Measurements from ENCODE around the gene LIN37.

The LIN37 gene, protein sequence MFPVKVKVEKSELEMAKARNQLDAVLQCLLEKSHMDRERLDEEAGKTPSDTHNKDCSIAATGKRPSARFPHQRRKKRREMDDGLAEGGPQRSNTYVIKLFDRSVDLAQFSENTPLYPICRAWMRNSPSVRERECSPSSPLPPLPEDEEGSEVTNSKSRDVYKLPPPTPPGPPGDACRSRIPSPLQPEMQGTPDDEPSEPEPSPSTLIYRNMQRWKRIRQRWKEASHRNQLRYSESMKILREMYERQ

DNA sequence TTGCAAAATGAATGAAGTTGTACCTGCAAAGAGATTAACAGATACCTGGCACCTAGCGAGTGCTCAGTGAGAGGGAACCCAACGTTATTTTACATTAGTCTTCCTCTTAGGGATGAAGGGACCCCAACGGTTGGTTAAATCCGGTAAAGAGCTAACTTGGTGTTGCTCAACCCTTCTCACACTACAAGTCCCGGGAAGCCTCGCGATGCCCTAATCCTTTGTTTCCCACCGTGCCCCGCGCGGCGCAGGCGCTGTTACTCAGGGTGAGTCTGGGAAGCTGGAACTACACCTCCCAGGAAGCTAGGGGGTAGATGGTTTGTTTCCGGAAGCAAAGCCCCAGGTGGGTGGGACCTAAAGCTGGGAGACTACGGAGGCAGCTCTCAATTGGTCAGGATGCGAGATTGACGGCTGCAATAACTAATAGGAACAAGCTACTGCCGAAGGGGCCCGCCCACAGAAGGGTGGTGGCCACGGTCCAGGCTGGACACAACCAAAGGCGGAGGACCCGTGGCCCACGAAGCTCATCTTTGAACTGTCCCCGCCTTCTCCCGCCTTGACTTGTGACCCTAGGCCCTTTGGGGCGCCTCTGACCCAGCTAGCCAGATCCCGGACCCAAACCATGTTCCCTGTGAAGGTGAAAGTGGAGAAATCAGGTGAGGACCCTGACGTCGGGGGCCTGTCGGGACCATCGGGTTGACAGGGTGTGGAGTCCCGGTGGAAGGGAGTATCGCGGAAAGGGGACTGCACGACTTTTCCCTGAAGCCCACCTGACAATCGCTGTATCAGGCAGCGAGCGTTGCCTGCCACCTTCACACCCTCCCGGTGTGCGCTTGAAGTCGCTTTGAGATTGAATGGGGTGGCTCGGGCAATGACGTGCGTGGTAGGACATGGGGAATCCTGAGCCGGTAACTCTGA is at the start of gene LIN37:
Gene LIN37 (plus strand): TSS at position 471 of the 915 bp plus-strand sequence. CDS start 149 bp downstream, at position 620.
- TF ChIP-seq CTCF (IDR thresholded peaks at IDR 0.05; ENCODE audit: low read depth, low read length), result no peak
- H3K4me3 ChIP-seq (ENCODE audit: low read depth, low read length), result peak within 1 kb of the TSS; percentile 85

GRCh38 chr19:35702223-35703012 is 46.0 kb upstream of the LIN37 start:
- TF ChIP-seq CTCF (IDR thresholded peaks at IDR 0.05; ENCODE audit: low read depth, low read length), result no peak
- peak overlapping the region; percentile 66 for H3K4me3 ChIP-seq (ENCODE audit: low read depth, low read length)

DNA sequence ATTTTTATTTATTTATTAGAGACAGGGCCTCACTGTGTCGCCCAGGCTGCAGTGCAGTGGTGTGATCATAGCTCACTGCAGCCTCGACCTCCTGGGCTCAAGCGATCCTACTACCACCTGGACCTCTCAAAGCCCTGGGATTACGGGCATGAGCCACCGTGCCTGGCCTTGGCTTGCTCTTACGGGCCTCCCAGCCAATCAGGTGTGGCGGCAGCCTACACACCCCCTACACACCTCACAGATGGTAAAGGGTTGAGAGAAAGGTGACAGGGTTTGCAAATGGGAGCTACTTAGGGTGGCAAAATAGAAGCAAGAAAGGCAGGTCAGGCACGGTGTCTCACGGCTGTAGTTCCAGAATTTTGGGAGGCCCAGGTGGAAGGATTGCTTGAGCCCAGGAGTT is 45.0 kb upstream of the LIN37 start:
- H3K4me3 ChIP-seq (ENCODE audit: low read depth, low read length), result no peak overlapping the region
- no peak for TF ChIP-seq CTCF (IDR thresholded peaks at IDR 0.05; ENCODE audit: low read depth, low read length)

DNA sequence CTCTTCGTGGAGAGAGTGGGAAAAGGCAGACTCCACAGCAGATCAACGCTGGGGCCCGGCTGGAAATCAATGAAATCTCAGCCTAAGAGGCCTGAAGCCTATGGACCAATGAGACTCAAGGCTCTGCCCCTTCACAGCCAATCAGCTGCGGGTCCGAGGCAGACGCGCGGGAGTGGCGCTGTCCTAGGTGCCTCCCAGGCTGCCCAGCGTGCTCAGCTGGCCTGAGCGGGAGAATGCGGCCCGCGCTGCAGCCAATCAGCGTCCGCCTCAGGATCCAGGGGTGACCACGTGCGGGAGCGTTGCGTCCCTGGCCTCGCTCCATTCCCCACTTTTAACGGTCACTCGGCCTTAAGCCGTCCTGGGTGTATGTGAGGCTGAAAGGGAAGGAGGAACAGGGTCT is 44.2 kb upstream of the LIN37 start, which contains the start of gene ZBTB32:
Gene ZBTB32 (plus strand): TSS at position 341 of the 400 bp plus-strand sequence. CDS start 10,069 bp downstream, outside the sequence.
- H3K4me3 ChIP-seq (ENCODE audit: low read depth, low read length), result no peak within 1 kb of the TSS
- no peak for TF ChIP-seq CTCF (IDR thresholded peaks at IDR 0.05; ENCODE audit: low read depth, low read length)

- no peak overlapping the region for H3K4me3 ChIP-seq (ENCODE audit: low read depth, low read length)
- no peak for TF ChIP-seq CTCF (IDR thresholded peaks at IDR 0.05; ENCODE audit: low read depth, low read length)
These were observed 40.0 kb upstream of the LIN37 start for GRCh38 chr19:35708391-35708790.

GRCh38 chr19:35710784-35711723 is 37.3 kb upstream of the LIN37 start:
- no peak for TF ChIP-seq CTCF (IDR thresholded peaks at IDR 0.05; ENCODE audit: low read depth, low read length)
- no peak overlapping the region for H3K4me3 ChIP-seq (ENCODE audit: low read depth, low read length)

Measured in WI38 (cell line).